ENCODE results near the gene GLG1.

DNA sequence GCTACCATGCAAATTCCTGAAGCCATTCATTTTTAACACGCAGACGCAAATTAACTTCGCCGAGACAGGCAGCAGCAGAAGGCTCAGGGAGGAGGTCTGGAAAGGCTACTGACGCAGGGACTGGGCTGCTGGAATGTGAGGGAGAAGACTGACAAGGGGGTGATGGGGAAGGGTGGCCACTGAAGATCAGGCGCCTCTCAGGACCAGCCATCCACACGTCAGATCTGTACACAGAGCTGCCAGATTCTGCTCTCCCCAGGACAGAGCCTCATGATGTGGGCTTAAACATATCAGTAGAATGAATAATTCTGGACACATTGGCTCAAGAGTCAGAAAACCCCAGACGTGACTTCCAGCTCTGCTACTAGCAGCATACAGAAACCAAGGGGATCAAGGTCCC is 160.0 kb downstream of the GLG1 start:
- TF ChIP-seq, protein P1, sequence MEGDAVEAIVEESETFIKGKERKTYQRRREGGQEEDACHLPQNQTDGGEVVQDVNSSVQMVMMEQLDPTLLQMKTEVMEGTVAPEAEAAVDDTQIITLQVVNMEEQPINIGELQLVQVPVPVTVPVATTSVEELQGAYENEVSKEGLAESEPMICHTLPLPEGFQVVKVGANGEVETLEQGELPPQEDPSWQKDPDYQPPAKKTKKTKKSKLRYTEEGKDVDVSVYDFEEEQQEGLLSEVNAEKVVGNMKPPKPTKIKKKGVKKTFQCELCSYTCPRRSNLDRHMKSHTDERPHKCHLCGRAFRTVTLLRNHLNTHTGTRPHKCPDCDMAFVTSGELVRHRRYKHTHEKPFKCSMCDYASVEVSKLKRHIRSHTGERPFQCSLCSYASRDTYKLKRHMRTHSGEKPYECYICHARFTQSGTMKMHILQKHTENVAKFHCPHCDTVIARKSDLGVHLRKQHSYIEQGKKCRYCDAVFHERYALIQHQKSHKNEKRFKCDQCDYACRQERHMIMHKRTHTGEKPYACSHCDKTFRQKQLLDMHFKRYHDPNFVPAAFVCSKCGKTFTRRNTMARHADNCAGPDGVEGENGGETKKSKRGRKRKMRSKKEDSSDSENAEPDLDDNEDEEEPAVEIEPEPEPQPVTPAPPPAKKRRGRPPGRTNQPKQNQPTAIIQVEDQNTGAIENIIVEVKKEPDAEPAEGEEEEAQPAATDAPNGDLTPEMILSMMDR (IDR thresholded peaks at IDR 0.05; ENCODE audit: insufficient read depth, low read length): no peak
- no peak for TF ChIP-seq REST (IDR thresholded peaks at IDR 0.05; ENCODE audit: insufficient replicate concordance, low read depth)
- no peak for TF ChIP-seq POLR2AphosphoS5 (IDR thresholded peaks at IDR 0.05; ENCODE audit: low read depth)
